ENCODE measurements around the gene MYO3B.
A peak's percentile ranks its signal among the peaks of the same experiment; 100 is the strongest.
"Not testable (repeated sequence)": the region's sequence is repeated elsewhere in the genome, so short reads cannot be mapped to it uniquely, and the experiment has no call there.

The MYO3B gene

DNA sequence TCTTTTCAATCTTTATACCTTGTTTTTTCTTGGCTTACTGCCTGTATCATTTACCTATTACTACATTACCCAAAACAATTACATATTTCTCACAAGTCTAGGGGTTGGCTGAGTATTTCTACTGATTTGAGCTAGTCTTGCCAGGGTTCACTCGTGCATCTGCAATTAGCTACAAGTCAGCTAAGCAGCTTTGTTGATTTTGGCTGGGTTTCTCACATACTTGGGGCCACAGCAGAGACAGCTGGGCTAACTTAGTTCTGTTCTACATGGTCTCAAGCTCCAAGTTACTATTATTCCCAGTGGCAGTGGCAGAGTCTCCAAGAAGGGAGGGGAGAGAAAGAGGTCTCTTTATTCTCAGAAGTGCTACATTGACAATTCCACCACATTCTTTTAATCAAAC lies 482.5 kb downstream of the MYO3B start:
- peak; percentile 50 for DNase-seq

DNA sequence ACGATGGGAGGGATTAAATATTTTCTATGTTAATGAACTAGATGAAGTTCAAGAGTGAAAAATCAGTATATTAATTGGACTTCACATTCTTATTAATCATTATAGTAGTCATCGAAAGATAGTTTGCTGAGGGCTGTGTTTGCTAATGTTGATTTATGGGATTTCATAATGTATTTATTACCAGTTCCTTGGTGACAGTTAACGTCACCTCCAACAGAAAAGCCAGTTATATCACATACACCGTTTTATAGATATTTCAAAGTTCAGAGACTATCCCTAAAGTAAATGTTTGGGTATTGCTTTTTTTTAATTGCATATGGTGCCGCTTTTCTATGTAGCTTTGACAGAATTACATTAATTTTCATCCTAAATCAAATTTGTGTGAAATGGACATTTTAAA lies 487.8 kb downstream of the MYO3B start:
- no peak for DNase-seq

DNA sequence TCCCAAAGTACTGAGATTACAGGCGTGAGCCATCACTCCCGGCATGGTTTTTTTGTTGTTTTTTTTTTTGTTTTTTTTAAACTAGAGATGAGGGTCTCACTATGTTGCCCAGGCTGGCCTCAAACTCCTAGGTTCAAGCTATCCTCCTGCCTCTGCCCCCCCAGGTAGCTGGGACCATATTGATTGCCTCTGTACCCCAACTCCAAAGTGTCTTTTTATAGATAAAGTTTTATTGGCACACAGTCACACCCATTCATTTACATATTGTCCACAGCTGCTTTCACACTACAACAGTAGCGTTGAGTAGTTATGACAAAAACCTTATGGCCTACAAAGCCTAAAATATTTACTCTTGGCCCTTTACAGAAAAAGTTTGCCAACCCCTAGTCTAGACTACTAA lies 492.0 kb downstream of the MYO3B start:
- DNase-seq: no peak

DNA sequence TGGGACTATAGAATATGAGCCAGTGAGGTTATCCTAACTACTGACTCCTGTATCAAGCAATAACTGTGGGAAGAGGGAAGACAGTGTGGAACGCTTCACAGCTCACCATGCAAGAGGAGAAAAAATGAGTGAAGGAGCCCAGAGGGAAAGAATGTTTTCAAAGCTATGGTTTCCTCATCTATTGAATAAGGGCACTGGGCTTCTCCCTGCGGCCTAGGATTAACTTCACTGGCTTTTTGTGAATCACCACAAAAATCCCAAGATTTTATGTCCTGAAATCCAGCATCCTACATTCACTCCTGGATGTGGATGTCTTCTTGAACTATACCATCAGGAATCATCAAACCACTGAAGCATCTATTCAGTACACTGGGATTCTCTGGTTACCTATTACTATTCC lies 492.7 kb downstream of the MYO3B start:
- DNase-seq: no peak

DNA sequence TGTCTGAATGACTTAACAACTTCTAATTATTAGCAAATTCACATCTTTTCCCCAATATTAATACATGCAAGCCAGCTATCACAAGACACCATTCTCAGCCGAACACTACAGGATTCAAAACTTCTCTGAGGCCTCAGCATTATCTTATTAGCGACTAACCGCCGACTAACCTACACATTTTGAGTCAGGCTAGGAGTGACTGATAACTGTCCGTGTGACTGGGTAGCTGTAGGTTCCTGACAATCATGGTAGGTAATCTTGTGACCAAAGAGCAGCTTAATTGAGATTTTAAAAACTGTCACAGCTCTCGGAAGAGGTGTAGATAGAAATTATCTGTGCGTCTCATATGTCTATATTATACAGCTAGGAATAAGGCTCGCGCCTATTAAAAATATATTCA lies 493.1 kb downstream of the MYO3B start:
- no peak for DNase-seq

DNA sequence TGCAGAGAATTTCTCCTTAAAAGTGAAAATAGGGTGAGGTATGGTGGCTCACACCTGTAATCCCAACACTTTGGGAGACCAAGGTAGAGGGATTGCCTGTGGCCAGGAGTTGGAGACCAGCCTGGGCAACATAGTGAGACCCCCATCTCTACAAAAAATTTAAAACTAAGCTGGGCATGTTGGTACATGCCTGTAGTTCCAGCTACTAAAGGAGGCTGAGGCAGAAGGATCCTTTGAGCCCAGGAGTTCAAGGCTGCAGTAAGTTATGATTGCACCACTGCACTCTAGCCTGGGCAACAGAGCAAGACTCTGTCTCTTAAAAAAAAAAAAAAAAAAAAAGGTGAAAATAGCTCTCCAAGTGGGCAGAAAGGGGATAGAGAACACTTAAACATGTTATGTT lies 496.3 kb downstream of the MYO3B start:
- not testable (repeated sequence) for DNase-seq

DNA sequence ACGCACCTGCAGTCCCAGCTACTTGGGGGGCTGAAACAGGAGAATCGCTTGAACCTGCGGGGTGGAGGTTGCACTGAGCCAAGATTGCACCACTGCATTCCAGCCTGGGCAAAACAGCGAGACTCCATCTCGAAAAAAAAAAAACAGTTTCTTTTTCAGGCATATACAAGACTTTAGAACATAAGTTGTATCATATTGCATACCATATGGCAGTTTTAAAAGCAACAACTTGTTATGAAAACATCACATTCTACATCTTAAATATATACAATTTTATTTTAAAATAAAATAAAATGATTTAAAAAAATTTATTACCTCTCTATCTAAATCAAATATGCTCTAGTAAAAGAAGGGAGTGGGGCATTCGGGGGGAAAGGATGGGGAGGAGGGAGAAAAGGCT lies 497.8 kb downstream of the MYO3B start:
- DNase-seq: no peak

DNA sequence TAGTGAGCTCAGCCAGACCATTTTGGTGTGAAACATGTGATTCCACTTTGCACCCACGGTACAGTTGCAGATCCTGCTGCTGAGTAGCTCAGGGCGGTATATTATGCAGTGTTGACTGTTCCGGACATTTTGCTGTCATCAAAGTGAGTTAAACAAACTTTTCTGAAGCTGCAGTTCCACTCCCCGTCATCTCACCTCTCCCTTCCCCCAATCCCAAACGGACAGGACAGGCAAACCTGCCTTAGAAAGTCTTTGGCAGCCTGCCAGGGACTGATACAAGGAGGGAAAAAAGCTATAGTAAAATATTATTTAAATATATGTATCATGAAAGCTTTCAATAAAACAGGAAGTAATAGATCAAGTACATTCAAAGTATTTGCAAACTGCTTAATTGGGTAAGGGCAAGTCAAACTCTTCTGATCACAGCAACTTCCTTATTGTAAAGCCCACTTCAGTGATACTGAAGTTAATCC lies 501.7 kb downstream of the MYO3B start:
- no peak for DNase-seq

DNA sequence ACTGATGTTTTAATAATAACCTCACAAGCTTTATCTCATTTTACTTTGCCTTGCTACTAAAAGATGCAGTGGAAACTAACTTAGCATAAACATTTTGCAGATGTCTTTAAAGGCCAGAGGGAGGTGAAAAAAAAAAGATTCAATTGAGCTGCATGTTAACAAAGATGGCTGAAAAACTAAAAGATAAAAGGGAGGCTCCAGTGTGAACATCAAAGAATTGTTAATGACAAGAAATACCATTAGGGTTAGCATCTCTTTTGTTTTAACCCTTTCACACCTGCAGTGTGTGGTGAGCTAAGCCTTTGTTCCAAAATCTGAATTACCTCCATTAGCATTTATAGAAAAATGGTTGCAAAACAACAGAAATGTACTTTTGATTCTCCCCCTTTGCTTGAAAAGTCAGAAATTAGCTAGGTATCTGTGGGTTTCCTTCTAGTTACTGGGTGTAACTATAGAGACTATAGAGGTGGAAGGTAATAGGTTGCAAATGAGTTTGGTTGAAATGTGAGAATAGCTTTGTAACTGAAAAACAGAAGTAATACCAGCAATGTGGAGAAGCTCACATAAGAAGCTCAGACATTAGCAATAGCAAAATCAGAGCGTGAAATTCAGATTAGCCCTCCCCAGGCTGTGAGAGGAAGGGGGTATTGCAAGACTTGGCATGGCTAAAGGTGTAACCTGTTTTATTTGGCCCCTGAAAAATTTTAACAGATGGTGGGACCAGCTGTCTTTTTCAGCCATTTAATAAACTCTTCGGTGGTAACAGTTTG lies 502.4 kb downstream of the MYO3B start:
- no peak for DNase-seq

DNA sequence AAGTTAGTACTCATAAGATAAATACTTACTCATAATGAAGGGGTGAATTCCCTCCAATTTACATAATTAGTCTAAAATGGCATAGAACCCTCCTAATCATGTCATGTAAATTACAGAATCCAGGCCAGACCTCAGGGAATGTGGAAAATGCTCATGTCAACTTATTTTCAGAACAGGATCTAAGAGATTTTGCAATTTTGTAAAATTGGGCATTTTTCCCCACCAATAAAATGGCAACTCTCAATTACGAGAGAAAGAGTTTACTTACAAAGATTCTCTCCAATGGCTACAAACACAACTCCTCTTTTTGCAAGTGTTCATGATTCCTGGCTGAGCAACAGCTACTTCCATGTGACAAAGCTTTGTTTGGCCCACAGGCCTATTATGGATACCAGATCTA lies 503.4 kb downstream of the MYO3B start:
- DNase-seq: no peak

DNA sequence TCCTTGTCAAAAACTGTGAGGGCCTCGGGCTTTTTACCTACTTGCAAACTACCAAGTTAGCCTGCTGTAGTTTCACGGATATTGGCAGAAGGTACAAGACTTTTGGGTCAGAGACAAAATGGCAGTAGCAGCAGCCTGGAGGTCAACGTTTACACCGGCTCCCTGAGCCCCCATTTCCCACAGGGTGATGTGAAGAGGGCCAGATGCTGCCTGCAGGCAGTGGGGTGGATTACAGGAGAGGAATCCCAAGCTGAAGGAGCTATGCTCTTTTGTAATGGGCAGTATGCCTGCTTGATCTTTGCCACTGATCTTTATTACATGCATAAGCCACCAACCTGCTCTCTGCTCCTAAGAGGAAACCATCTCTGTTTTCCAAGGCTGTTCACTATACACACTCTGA lies 507.6 kb downstream of the MYO3B start:
- no peak for DNase-seq

DNA sequence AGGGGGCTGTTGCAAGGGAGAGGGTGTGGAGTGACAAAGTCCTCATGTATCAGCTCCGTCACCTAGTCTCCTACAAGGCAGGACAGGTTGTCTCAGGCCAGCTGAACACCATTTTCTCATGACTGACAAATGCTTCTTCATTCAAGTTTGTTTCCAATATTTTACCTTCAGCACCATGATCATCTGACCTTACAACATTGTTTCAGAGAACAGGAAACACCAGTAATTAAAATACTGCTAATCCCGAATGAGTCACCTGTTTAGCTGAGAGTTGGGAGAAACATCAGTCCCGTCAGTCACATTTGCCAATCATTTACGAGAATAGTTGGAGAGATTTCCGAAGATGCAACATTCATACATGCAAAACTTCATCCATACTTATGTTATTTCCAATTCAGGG lies 511.5 kb downstream of the MYO3B start:
- no peak for DNase-seq

DNA sequence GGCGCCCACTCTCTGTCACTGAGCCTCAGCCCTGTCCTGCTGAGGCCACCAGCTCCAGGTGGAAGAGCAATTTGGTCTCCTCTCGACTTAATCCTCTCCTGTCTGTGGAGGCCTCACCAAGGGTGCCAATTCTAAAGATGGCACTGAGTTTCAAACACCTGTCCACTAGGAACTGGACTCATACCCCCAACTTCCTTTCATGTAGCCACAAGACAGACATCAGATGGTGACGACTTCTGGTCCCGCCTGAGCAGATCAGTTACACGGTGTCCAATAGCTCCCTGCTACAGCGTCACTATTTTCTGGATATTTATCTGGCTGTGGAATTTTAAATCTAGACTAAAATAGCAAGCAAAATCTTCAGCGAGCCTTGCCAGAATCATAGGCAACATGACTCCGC lies 512.7 kb downstream of the MYO3B start:
- DNase-seq: no peak

DNA sequence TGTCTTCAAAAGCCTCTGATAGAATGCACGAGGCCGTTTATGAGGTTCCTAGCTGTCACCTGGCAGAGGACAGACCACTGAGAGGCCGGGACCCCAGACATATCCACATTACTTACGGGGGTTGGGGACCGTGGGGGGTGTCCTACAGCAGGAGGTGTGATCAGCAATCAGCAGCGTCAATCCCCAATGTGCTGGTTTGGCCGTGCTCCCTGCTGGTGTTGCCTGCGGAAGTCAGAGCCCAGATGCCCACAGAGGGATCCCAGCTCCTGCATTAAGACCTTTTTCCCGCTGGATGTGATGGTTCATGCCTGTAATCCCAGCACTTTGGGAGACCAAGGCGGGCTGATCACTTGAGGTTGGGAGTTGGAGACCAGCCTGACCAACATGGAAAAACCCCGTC lies 516.4 kb downstream of the MYO3B start:
- no peak for DNase-seq

DNA sequence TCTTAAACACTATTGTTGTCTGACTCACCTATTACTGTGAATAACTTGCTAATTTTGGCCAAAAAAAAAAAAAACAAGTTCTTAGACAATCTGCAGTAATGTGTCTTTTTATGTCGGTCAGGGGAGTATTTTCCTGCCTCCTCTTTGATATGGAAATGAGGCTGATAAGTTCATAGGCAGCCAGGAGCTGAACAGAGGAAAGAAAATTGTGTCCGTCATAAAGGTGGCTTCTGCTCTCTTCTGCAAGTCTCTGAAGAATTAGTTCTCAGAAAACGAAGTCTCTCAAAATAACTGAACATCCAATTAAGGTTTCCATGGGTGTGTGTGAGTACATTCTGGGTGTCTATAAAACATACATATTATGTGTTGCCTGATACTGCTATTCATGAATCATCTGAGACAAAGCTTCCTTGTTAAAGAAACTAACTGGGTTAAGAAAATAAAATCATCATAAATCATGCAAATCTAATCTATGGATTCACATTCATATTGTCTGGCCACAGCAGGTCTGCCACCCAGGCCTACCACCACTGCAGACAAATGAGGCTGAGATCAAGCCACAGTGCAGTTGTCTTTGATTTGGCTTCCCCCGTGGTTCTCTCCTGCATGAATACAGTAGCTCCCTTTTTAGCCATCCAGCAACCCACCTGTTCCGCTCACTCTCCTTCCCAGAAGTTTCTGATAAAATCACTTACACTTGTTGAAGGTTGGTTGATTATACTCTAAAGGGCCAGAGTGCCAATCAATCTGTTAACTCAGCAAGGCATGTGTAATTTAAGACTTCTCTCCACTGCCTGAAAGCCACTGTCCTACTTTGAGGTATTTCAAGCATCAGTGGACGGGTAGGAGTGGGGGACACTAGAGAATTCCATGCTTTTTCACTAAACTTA lies 517.8 kb downstream of the MYO3B start:
- DNase-seq: no peak

DNA sequence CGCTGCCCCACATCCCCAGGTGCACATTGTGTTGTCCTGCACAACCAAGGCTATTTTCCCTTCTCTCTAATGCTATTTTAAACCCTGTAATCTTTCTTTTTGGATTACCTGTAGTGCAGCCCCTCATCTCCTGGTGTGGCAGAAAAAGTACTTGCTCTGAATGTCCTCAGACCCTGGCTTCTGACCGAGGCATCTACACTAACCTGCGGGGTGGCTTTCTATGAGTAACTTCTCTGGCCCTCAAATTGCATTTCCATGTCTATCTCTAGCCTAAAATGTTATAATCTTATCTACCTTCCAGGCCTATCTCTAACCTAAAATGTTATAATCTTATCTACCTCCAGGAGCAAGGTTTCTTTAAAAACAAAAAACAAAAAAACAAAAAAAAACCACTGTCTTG lies 519.0 kb downstream of the MYO3B start:
- no peak for DNase-seq

DNA sequence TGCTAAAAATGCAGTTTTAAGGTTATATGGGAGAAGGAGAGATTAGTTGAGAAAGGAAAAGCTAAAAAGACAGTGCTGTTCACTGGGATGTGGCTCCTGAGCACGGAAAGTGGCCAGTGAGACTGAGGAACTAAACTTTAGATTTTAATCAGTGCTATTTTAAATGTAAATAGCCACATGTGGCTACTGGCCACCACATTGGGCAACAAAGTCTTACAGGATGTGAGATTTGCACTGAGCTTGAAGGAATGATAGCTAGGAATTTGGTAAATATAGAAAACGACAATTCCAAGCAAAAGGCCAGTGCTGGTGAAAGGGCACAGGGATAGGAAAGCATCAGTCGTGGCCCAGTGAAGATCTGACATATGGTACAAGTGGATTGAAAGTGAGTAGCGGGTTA lies 523.1 kb downstream of the MYO3B start:
- no peak for DNase-seq

DNA sequence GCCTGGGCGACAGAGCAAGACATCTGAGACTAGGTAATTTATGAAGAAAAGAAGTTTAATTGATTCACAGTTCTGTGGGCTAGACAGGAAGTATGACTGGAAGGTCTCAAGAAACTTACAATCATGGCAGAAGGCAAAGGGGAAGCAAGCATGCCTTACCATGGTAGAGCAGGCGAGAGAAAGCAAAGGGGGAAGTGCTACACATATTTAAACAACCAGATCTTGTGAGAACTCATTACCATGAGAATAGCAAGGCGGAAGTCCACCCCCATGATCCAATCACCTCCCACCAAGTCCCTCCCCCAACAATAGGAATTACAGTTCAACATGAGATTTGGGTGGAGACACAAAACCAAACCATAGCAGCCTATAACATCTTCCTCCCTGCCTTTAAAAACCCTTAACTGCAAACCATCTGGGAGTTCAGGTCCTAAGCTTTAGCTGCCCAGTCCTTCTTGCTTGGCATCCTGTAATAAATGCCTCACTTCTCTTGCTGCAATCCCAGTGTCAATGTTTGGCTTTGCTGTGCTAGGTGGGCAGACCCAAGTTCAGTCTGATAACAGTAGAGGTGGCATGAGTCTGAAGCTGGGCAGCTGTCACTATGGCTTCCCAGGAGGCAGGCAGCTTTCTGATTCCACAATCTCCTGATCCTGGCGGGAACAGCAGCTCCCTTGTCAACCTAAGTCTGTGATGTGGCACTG lies 526.0 kb downstream of the MYO3B start:
- DNase-seq: no peak
